Measurements from ENCODE around the gene RIPOR2. TPM values are rescaled to one million over a fixed set of nuclear protein-coding genes. Genes with fewer than 3 reads are reported as not detected.

RIPOR2 gene
- total and polyA plus RNA-seq, 10 of the 15 experiments (the other 5 are each of a cell fraction or from before 2014, with no cell fraction given) = 22.2 to 48.2 (median 34.7) TPM

DNA sequence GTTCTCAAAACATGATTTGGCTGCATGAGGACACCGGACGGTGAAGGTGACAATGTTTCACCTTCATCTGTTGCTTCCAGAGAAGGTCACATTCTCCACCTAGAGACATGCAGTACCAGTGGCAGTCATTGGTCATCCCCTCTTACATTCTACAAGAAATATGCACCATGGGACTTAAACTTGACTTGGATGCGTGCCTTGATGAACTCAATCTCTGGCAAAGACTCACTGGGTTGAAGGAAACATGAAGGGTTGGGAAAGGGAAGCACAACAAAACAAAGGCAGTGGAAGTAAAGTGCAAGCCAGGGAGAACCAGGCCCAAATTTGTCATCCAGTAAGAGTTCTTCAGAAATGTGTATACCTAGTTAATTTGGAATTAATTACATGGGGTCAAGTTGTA lies 97.7 kb downstream of the RIPOR2 start:
- Histone ChIP-seq H2AFZ (ENCODE audit: control insufficient read depth, low read depth, low read length) (no peak overlapping the region), H3K27me3 (replicated peaks in 1 of 2; ENCODE audit: control insufficient read depth in 2 of 2, insufficient read depth in 2 of 2, low read length in 1 of 2) (no peaks in the 10 kb centered on the region), H3K9me3 (replicated peaks; ENCODE audit: control insufficient read depth, insufficient read depth, low read length) (no peaks in the 10 kb centered on the region), H3K4me1 (ENCODE audit: control insufficient read depth, insufficient read depth, low read length) (no peaks in the 10 kb centered on the region), H3K9ac (ENCODE audit: control insufficient read depth, insufficient read depth, low read length) (no peak overlapping the region), H3K4me3 (no peak overlapping the region), H3K36me3 (ENCODE audit: control insufficient read depth in 2 of 2, insufficient read depth in 2 of 2, low read length in 1 of 2) (peaks cover 0 to 9% of the 10 kb centered on the region in 2 experiments; a peak in 2 of 4 replicates), H3K27ac (ENCODE audit: control insufficient read depth, insufficient read depth) (no peak overlapping the region), H3K4me2 (ENCODE audit: control insufficient read depth, insufficient read depth) (no peak overlapping the region), H3K79me2 (ENCODE audit: control insufficient read depth, insufficient read depth, low read length) (no peaks in the 10 kb centered on the region), H4K20me1 (ENCODE audit: control insufficient read depth, insufficient read depth) (no peaks in the 10 kb centered on the region)
- FAIRE-seq (no peak), DNase-seq (ENCODE audit: low read depth, low spot score) (no peak), ATAC-seq (no peak)
- ChIA-PET POLR2A (no interaction called here), RAD21 (ENCODE audit: unreplicated experiment) (no interaction called here), CTCF (no interaction called here), SMC1A (ENCODE audit: uncharacterized antibody, unreplicated experiment) (interaction anchor here (1.1 kb wide), 1 partner anchor 15 kb away, joined by 3 read pairs; no protein-coding TSS in a partner anchor)
- BruUV-seq (replicated peaks) = no TSS peak
- WGBS (ENCODE audit: insufficient coverage, insufficient replicate concordance, low lambda C conversion rate, missing lambda C conversion rate) = 100% methylated on average over 3 of the region's 3 CpGs
- intact Hi-C loops (cut with micrococcal nuclease; ENCODE audit: unreplicated experiment) = no loop called here
- in situ Hi-C loops (cut with MboI) = no loop called here
- TF ChIP-seq, protein P1, sequence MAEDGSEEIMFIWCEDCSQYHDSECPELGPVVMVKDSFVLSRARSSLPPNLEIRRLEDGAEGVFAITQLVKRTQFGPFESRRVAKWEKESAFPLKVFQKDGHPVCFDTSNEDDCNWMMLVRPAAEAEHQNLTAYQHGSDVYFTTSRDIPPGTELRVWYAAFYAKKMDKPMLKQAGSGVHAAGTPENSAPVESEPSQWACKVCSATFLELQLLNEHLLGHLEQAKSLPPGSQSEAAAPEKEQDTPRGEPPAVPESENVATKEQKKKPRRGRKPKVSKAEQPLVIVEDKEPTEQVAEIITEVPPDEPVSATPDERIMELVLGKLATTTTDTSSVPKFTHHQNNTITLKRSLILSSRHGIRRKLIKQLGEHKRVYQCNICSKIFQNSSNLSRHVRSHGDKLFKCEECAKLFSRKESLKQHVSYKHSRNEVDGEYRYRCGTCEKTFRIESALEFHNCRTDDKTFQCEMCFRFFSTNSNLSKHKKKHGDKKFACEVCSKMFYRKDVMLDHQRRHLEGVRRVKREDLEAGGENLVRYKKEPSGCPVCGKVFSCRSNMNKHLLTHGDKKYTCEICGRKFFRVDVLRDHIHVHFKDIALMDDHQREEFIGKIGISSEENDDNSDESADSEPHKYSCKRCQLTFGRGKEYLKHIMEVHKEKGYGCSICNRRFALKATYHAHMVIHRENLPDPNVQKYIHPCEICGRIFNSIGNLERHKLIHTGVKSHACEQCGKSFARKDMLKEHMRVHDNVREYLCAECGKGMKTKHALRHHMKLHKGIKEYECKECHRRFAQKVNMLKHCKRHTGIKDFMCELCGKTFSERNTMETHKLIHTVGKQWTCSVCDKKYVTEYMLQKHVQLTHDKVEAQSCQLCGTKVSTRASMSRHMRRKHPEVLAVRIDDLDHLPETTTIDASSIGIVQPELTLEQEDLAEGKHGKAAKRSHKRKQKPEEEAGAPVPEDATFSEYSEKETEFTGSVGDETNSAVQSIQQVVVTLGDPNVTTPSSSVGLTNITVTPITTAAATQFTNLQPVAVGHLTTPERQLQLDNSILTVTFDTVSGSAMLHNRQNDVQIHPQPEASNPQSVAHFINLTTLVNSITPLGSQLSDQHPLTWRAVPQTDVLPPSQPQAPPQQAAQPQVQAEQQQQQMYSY (CRISPR knock-in tag; IDR thresholded peaks at IDR 0.05) = no peak
- TF ChIP-seq PML (IDR thresholded peaks at IDR 0.05; ENCODE audit: low read length) (no peak), TCF12 (IDR thresholded peaks at IDR 0.05; ENCODE audit: low read depth, low read length) (no peak), NRF1 (conservative IDR thresholded peaks at IDR 0.05; ENCODE audit: low read depth, low read length) (no peak)
- TF ChIP-seq, protein P2, sequence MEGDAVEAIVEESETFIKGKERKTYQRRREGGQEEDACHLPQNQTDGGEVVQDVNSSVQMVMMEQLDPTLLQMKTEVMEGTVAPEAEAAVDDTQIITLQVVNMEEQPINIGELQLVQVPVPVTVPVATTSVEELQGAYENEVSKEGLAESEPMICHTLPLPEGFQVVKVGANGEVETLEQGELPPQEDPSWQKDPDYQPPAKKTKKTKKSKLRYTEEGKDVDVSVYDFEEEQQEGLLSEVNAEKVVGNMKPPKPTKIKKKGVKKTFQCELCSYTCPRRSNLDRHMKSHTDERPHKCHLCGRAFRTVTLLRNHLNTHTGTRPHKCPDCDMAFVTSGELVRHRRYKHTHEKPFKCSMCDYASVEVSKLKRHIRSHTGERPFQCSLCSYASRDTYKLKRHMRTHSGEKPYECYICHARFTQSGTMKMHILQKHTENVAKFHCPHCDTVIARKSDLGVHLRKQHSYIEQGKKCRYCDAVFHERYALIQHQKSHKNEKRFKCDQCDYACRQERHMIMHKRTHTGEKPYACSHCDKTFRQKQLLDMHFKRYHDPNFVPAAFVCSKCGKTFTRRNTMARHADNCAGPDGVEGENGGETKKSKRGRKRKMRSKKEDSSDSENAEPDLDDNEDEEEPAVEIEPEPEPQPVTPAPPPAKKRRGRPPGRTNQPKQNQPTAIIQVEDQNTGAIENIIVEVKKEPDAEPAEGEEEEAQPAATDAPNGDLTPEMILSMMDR (IDR thresholded peaks at IDR 0.05 in 2 of 3, conservative IDR thresholded peaks at IDR 0.05 in 1 of 3; ENCODE audit: control insufficient read depth in 2 of 3, extremely low read depth in 1 of 3, insufficient read depth in 1 of 3, low read depth in 3 of 3, low read length in 3 of 3) = no peak
- TF ChIP-seq, protein P3, sequence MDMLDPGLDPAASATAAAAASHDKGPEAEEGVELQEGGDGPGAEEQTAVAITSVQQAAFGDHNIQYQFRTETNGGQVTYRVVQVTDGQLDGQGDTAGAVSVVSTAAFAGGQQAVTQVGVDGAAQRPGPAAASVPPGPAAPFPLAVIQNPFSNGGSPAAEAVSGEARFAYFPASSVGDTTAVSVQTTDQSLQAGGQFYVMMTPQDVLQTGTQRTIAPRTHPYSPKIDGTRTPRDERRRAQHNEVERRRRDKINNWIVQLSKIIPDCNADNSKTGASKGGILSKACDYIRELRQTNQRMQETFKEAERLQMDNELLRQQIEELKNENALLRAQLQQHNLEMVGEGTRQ (IDR thresholded peaks at IDR 0.05; ENCODE audit: borderline replicate concordance, low read depth, low read length) = no peak
